HS-5 (cell line): ENCODE results near the gene DAP.
"Not testable (repeated sequence)": the region's sequence is repeated elsewhere in the genome, so short reads cannot be mapped to it uniquely, and the experiment has no call there.

Source experiments
- DNase-seq: peaks from one replicate; pipeline ENCODE4 v3.0.0-alpha.2; 2012; ENCODE audit warnings: low read depth

DAP gene

DNA sequence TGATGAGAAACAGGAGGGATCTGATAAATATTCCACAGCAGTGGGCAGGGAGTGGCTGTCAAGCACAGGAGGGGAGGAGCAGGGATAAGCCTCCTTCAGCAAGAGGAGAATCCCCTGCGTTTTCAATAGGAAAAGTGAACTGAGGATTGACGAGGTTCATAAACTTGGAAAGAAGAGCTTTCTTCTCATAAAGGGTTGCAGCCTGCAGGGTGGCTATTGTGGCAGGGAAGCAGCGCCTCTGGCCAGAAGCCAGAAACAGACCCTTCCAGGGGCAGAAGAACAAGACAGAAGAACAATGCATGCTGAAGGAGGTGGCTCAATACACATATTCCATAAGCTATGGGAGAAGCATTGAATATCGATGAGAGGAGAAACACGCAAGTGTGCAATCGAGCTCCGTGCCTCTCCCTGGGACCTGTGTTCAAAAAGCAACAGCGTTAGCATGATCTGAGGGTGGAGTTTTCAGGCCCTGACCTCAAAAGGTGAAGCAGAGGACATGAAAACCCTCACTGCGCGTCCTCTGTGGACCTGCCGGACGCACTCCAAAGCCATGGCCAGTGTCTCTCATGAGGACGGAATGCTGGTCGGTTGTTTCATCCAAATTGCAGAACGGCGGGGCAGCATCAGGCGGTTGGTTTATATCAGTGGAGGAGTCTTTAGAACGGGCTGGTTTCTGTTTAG, 129.6 kb downstream of the DAP start:
- DNase-seq: no peak

DNA sequence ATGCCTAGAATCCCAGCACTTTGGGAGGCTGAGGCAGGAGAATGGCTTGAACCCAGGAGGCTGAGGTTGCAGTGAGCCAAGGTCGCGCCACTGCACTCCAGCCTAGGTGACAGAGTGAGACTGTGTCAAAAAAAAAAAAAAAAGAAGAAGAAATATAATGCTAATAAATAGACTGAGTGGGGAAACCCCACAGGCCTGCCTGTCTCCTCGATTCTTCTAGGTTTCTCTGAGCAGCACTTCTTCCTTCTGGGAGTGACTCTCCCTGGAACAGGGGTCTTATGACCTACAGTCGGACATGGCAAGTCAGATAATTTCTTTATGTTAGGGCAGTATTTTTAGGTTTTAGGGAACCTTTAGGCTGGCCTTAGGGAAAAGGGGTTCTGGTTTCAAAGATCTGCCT, 130.3 kb downstream of the DAP start:
- not testable (repeated sequence) for DNase-seq

DNA sequence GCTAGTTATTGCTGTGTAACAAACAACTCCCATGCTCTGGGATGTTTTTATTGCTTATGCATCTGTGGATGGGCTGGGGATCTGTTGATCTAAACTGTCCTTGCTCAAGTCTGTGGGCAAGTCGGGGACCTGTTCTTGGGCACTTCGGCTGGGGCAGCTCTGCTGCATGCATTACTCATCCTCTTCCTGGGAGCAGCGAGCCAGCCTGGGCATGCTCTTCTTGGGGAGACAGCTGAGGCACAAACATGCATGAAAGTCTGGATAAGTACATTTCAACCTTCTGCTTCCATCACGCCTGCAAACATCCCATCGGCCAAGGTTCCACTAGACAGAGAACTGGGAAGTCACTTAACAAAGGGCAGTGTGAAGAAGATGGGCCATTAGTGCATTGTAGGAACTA, 130.9 kb downstream of the DAP start:
- no peak for DNase-seq

DNA sequence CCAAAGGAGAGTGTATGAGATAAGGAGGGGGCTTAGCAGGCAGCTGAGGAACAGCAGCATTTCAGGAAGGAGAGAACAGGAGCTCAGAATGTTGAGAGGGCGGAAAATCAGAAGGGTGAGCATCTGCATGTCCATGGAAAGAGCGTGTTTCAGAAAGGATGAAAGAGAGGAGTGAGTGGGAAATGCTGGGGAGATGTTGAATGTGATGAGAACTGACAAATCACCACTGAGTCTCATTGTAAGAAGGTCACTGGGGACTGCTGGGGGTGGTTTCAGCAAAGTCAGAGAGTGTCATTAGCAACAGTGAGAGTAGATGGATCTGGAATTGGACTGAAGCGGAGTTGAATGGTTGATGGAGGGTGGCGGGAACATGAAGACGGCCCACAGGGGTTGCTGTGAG, 131.4 kb downstream of the DAP start:
- DNase-seq: no peak
